HG02840 (cell line): ENCODE measurements around the gene EPHA2.

Source experiments
- ATAC-seq: cut with Tn5 transposase; IDR thresholded peaks from one replicate; pipeline ENCODE4 v1.9.1; 2021; ENCODE audit warnings: mild to moderate bottlenecking, moderate library complexity, moderate number of reproducible peaks; ENCODE audit not compliant: unreplicated experiment, low FRiP score

Gene EPHA2

GRCh38 chr1:16125088-16125470, 30.8 kb downstream of the EPHA2 start:
- no peak for ATAC-seq

- no peak for ATAC-seq
These were observed 31.3 kb downstream of the EPHA2 start for GRCh38 chr1:16124377-16125087.

- ATAC-seq, result no peak
These were observed 33.0 kb downstream of the EPHA2 start for GRCh38 chr1:16122916-16123315.

GRCh38 chr1:16122350-16122881, 33.5 kb downstream of the EPHA2 start:
- no peak for ATAC-seq

GRCh38 chr1:16120940-16121410, 34.9 kb downstream of the EPHA2 start:
- ATAC-seq, result no peak

- no peak for ATAC-seq
These were observed 35.5 kb downstream of the EPHA2 start for GRCh38 chr1:16120407-16120806.

GRCh38 chr1:16119926-16120325, 35.9 kb downstream of the EPHA2 start:
- no peak for ATAC-seq

GRCh38 chr1:16119504-16119903, 36.4 kb downstream of the EPHA2 start:
- no peak for ATAC-seq

GRCh38 chr1:16118706-16119105, 37.2 kb downstream of the EPHA2 start:
- no peak for ATAC-seq

GRCh38 chr1:16117936-16118335, 37.9 kb downstream of the EPHA2 start:
- ATAC-seq, result no peak

GRCh38 chr1:16117369-16117768, 38.5 kb downstream of the EPHA2 start:
- ATAC-seq, result no peak

GRCh38 chr1:16116625-16117024, 39.2 kb downstream of the EPHA2 start:
- ATAC-seq, result no peak

GRCh38 chr1:16116002-16116401, 39.9 kb downstream of the EPHA2 start:
- no peak for ATAC-seq

- no peak for ATAC-seq
These were observed 40.3 kb downstream of the EPHA2 start for GRCh38 chr1:16115468-16115983.

- no peak for ATAC-seq
These were observed 41.1 kb downstream of the EPHA2 start for GRCh38 chr1:16114527-16115467.

- ATAC-seq, result no peak
These were observed 43.0 kb downstream of the EPHA2 start for GRCh38 chr1:16112596-16113555.

- no peak for ATAC-seq
These were observed 43.9 kb downstream of the EPHA2 start for GRCh38 chr1:16111771-16112595.

GRCh38 chr1:16110884-16111283, 45.0 kb downstream of the EPHA2 start:
- ATAC-seq, result no peak

- ATAC-seq, result no peak
These were observed 45.4 kb downstream of the EPHA2 start for GRCh38 chr1:16110456-16110855.
